AG09309 (cell line): ENCODE results near the gene EBLN1.

ENCODE experiments used
- DNase-seq: peaks from one replicate; pipeline ENCODE4 v3.0.0-alpha.2; 2010; ENCODE audit warnings: low read depth
- H3K4me3 ChIP-seq: 2 replicates; pipeline ENCODE4 v1.5.1; 2011; ENCODE audit warnings: mild to moderate bottlenecking, low read depth, low read length, moderate library complexity; ENCODE audit not compliant: control insufficient read depth
- CTCF ChIP-seq: IDR thresholded peaks from 2 replicates; pipeline ENCODE4 v1.5.1; 2011; ENCODE audit warnings: mild to moderate bottlenecking, low read depth, low read length, inconsistent platforms; ENCODE audit not compliant: insufficient read depth, control insufficient read depth; ENCODE audit errors: missing control alignments

The EBLN1 gene

DNA sequence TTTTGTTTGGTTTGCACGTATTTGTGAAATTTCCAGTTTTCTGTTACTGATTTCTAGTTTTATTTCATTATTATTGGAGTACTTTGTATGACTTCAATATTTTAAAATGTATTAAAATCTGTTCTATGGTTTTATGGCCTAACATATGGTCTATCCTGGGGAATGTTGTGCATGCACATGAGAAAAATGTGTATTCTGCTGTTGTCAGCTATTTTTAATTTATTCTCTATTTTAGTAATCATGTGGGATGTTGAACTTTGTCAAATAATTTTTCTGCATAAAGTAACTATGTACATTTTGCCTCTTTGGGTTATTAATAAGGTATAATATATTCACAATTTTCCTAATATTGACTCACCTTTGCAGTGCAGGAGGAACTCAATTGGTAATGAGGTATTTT lies 46.7 kb downstream of the EBLN1 start:
- TF ChIP-seq CTCF = no peak
- DNase-seq = no peak
- H3K4me3 ChIP-seq = no peak overlapping the region

DNA sequence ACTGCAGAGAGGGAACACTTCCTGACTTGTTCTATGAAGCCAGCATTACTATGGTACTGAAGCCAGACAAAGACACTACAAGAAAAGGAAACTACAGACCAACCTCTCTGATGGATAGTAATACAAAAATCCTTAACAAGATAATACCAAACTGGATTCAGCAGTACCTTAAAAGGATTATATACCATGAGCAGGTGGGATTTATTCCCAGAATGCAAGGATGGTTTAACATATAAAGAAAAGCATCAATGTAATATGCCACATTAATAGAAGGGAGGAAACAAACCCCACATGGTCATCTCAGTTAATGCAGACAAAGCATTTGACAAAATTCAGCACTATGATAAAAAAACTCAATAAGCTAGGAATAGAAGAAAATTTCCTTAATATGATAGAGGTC lies 47.2 kb downstream of the EBLN1 start:
- no peak for TF ChIP-seq CTCF
- H3K4me3 ChIP-seq = no peak overlapping the region
- DNase-seq = no peak

- no peak for DNase-seq
- H3K4me3 ChIP-seq = no peak overlapping the region
- no peak for TF ChIP-seq CTCF
Observed at GRCh38 chr10:22159979-22160378, 57.8 kb downstream of the EBLN1 start.

DNA sequence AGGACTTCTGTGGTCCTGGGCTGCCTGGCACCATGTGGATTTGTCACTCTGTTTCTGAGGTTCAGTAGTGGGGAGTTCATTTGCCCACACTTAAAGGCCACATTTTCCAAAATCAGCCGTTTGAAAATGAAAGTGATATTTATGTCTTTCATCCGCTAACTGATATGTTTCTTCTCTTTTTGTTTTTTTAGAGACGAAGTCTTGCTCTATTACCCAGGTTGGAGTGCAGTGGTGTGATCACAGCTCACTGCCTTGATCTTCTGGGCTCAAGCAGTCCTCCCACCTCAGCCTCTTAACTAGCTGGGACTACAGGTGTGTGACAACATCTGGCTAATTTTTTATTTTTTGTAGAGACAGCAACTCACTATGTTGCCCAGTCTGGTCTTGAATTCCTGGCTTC lies 58.6 kb downstream of the EBLN1 start:
- no peak for TF ChIP-seq CTCF
- H3K4me3 ChIP-seq = no peak overlapping the region
- no peak for DNase-seq
